ENCODE measurements around the gene CD96.
"Not testable (repeated sequence)": the region's sequence is repeated elsewhere in the genome, so short reads cannot be mapped to it uniquely, and the experiment has no call there.

CD96 gene

GRCh38 chr3:111618945-111619344, 76.9 kb downstream of the CD96 start:
- no peak for TF ChIP-seq CTCF (IDR thresholded peaks at IDR 0.05; ENCODE audit: low read depth, low read length)
- no peak for DNase-seq (ENCODE audit: extremely low read depth, low read depth)

GRCh38 chr3:111619833-111620232, 77.8 kb downstream of the CD96 start:
- no peak for DNase-seq (ENCODE audit: extremely low read depth, low read depth)

GRCh38 chr3:111621535-111621934, 79.5 kb downstream of the CD96 start:
- peak; percentile 23 for TF ChIP-seq CTCF (IDR thresholded peaks at IDR 0.05; ENCODE audit: low read depth, low read length)
- DNase-seq (ENCODE audit: extremely low read depth, low read depth) = no peak

More at GRCh38 chr3:111619833-111620232, 77.8 kb downstream of the CD96 start:
- no peak for TF ChIP-seq CTCF (IDR thresholded peaks at IDR 0.05; ENCODE audit: low read depth, low read length)

GRCh38 chr3:111627092-111627491, 85.1 kb downstream of the CD96 start:
- DNase-seq (ENCODE audit: extremely low read depth, low read depth) = no peak
- TF ChIP-seq CTCF (IDR thresholded peaks at IDR 0.05; ENCODE audit: low read depth, low read length) = no peak

- not testable (repeated sequence) for DNase-seq (ENCODE audit: extremely low read depth, low read depth)
These were observed 87.0 kb downstream of the CD96 start for GRCh38 chr3:111629018-111629417.

GRCh38 chr3:111630638-111631037, 88.6 kb downstream of the CD96 start:
- DNase-seq (ENCODE audit: extremely low read depth, low read depth) = peak; percentile 44

GRCh38 chr3:111635403-111635802, 93.4 kb downstream of the CD96 start:
- DNase-seq (ENCODE audit: extremely low read depth, low read depth) = no peak
- TF ChIP-seq CTCF (IDR thresholded peaks at IDR 0.05; ENCODE audit: low read depth, low read length) = no peak

GRCh38 chr3:111636366-111636885, 94.4 kb downstream of the CD96 start:
- TF ChIP-seq CTCF (IDR thresholded peaks at IDR 0.05; ENCODE audit: low read depth, low read length) = no peak
- no peak for DNase-seq (ENCODE audit: extremely low read depth, low read depth)

All from AG09319 (cell line).